Uterus (tissue), 2 donors: ENCODE measurements around the gene CD302.

ENCODE experiments used
- CTCF ChIP-seq, 4 experiments: fragments of 200-600 bp in 2 of 4; fragments of 450-650 bp in 2 of 4; sonication (generic) in 2 of 4; IDR thresholded peaks; one replicate each; pipeline ENCODE4 v1.5.1; 2016 to 2019; ENCODE audit warnings: antibody characterized with exemption in 4 of 4, mild to moderate bottlenecking in 2 of 4, moderate library complexity in 1 of 4
- POLR2A ChIP-seq, 2 donors: fragments of 450-650 bp; IDR thresholded peaks; one replicate each; pipeline ENCODE4 v1.6.1; 2016; ENCODE audit warnings: antibody characterized with exemption in 2 of 2, mild to moderate bottlenecking in 1 of 2, moderate library complexity in 1 of 2

- TF ChIP-seq POLR2A (IDR thresholded peaks at IDR 0.05) (no peak), CTCF (IDR thresholded peaks at IDR 0.05) (no peak)
These were observed 4.7 kb upstream of the CD302 start for GRCh38 chr2:159802673-159803072.
